GM12878 (cell line): ENCODE measurements around the gene RPP30. TPM values are rescaled to one million over a fixed set of nuclear protein-coding genes. Genes with fewer than 3 reads are reported as not detected.

ENCODE experiments used
- ATAC-seq: fragments of 200-7000 bp; cut with Tn5 transposase; 3 replicates; pipeline ENCODE4 v1.9.1; 2020; ENCODE audit warnings: mild to moderate bottlenecking, moderate library complexity
- BruUV-seq: library from RNA; stranded (reverse); fragments of 400-500 nt; replicated peaks from 2 replicates; lab custom pipeline; 2021; lab: Mats Ljungman, UMichigan
- CTCF ChIA-PET: fragments of 300-600 bp; sonication (Branson Sonifier 250); formaldehyde crosslinking; extraction: SDS; loops from one replicate; lab custom pipeline; 2021; ENCODE audit warnings: inconsistent platforms; lab: Yijun Ruan, JAX
- POLR2A ChIA-PET: fragments of 350-600 bp; formaldehyde crosslinking; extraction: SDS; loops from one replicate; lab custom pipeline; 2021; ENCODE audit warnings: inconsistent platforms; lab: Charles Lee
- RAD21 ChIA-PET: fragments of 300-600 bp; sonication (Branson Sonifier 250); formaldehyde crosslinking; loops from one replicate; lab custom pipeline; 2023; ENCODE audit warnings: antibody characterized with exemption; ENCODE audit not compliant: unreplicated experiment; lab: Charles Lee
- SMC1A ChIA-PET: fragments of 300-600 bp; sonication (Branson Sonifier 250); formaldehyde crosslinking; loops from one replicate; lab custom pipeline; 2023; ENCODE audit not compliant: unreplicated experiment, uncharacterized antibody; lab: Charles Lee
- DNase-seq: peaks from one replicate; pipeline ENCODE4 v3.0.0-alpha.2; 2011; ENCODE audit warnings: low read depth, low spot score
- FAIRE-seq: peaks from 3 replicates; lab custom pipeline; 2011; peaks lifted over from hg19 to GRCh38; lab: Jason Lieb, UNC
- H2AFZ ChIP-seq: 2 replicates; pipeline ENCODE4 v1.6.0; 2011; ENCODE audit warnings: low read depth, low read length, control low read depth; ENCODE audit not compliant: control insufficient read depth
- H3K27ac ChIP-seq: 2 replicates; pipeline ENCODE4 v1.5.1; 2011; ENCODE audit warnings: control low read depth; ENCODE audit not compliant: control insufficient read depth, insufficient read depth
- H3K27me3 ChIP-seq, 2 experiments: replicated peaks in 1 of 2; 2 replicates each; pipeline versions ENCODE4 v1.6.0 to v1.6.1; 2011; ENCODE audit warnings: low read length in 1 of 2; ENCODE audit not compliant: control insufficient read depth in 2 of 2, insufficient read depth in 2 of 2
- H3K36me3 ChIP-seq, 2 experiments: 2 replicates each; pipeline ENCODE4 v1.5.1; 2011; ENCODE audit warnings: low read length in 1 of 2; ENCODE audit not compliant: control insufficient read depth in 2 of 2, insufficient read depth in 2 of 2
- H3K4me1 ChIP-seq: 2 replicates; pipeline ENCODE4 v1.6.1; 2011; ENCODE audit warnings: mild to moderate bottlenecking, low read length, moderate library complexity, mixed read lengths; ENCODE audit not compliant: control insufficient read depth, insufficient read depth
- H3K4me2 ChIP-seq: 2 replicates; pipeline ENCODE4 v1.6.0; 2011; ENCODE audit warnings: control low read depth; ENCODE audit not compliant: control insufficient read depth, insufficient read depth
- H3K4me3 ChIP-seq: fragments of 200-600 bp; sonication (generic); 2 replicates; pipeline ENCODE4 v1.5.1; 2016
- H3K79me2 ChIP-seq: 2 replicates; pipeline ENCODE4 v1.6.0; 2011; ENCODE audit warnings: low read length; ENCODE audit not compliant: control insufficient read depth, insufficient read depth
- H3K9ac ChIP-seq: 2 replicates; pipeline ENCODE4 v1.8.0; 2011; ENCODE audit warnings: low read length, control low read depth, mixed read lengths; ENCODE audit not compliant: control insufficient read depth, insufficient read depth
- H3K9me3 ChIP-seq: replicated peaks from 3 replicates; pipeline ENCODE4 v1.5.1; 2011; ENCODE audit warnings: mild to moderate bottlenecking, low read length; ENCODE audit not compliant: control insufficient read depth, insufficient read depth
- H4K20me1 ChIP-seq: 2 replicates; pipeline ENCODE4 v1.6.0; 2011; ENCODE audit not compliant: control insufficient read depth, insufficient read depth
- HDGF ChIP-seq: fragments of 450-650 bp; IDR thresholded peaks from 2 replicates; pipeline ENCODE4 v1.6.1; 2016; ENCODE audit warnings: antibody characterized with exemption
- MAX ChIP-seq: IDR thresholded peaks from 2 replicates; pipeline ENCODE4 v1.6.1; 2012; ENCODE audit warnings: low read depth, low read length, improper control_type of control experiment
- PAX5 ChIP-seq: IDR thresholded peaks from 2 replicates; pipeline ENCODE4 v1.6.1; 2011; ENCODE audit warnings: low read depth, low read length, borderline replicate concordance
- PML ChIP-seq: IDR thresholded peaks from 2 replicates; pipeline ENCODE4 v1.6.1; 2012; ENCODE audit warnings: low read length, inconsistent platforms
- SIX5 ChIP-seq: IDR thresholded peaks from 2 replicates; pipeline ENCODE4 v1.6.1; 2011; ENCODE audit warnings: mild to moderate bottlenecking, low read depth, low read length, moderate library complexity; ENCODE audit not compliant: severe bottlenecking
- SKIL ChIP-seq: fragments of 450-650 bp; IDR thresholded peaks from 2 replicates; pipeline ENCODE4 v1.6.1; 2017; ENCODE audit warnings: mild to moderate bottlenecking, low read depth, inconsistent platforms; ENCODE audit not compliant: poor library complexity, severe bottlenecking
- ZNF622 ChIP-seq: fragments of 450-650 bp; IDR thresholded peaks from 2 replicates; pipeline ENCODE4 v1.6.1; 2017; ENCODE audit warnings: mild to moderate bottlenecking, inconsistent platforms
- WGBS: methylation state at CpG from one replicate; pipeline ENCODE4 v1.1.6; 2016; ENCODE audit warnings: low lambda C conversion rate; ENCODE audit not compliant: insufficient replicate concordance, insufficient coverage; ENCODE audit errors: missing lambda C conversion rate; 5-methylcytosine and 5-hydroxymethylcytosine counted together
- in situ Hi-C: fragments of 300-500 bp; cut with MboI; formaldehyde crosslinking; loops from 9 replicates; pipeline ENCODE4 v1.14.3; 2018; ENCODE audit warnings: mixed read lengths
- intact Hi-C: fragments of 100-400 bp; cut with micrococcal nuclease; formaldehyde crosslinking; loops from one replicate; pipeline ENCODE4 v1.14.2; 2022; ENCODE audit not compliant: unreplicated experiment
- polyA plus RNA-seq, 11 experiments: library from polyadenylated mRNA; depleted of rRNA in 4 of 11; unstranded in 6 of 11; stranded (reverse) in 5 of 11; fragments of >200 nt; fragmentation: Nextera tagmentation in 4 of 11; fragmentation: Illumina TruSeq in 1 of 11; extraction: Ambion mirVana in 4 of 11; extraction: Trizol in 1 of 11; gene quantifications; 1 replicate in 1 of 11; 2 replicates in 10 of 11; pipeline versions ENCODE4 v1.2.1 to v1.2.3, GENCODE V29; 2011 to 2016; ENCODE audit warnings: inconsistent platforms in 2 of 11, missing spikeins in 2 of 11, low read depth in 1 of 11
- total RNA-seq, 4 experiments: library from RNA; depleted of rRNA in 3 of 4; stranded (reverse); fragments of >200 nt in 3 of 4; fragmentation: Illumina TruSeq in 1 of 4; extraction: Trizol in 1 of 4; gene quantifications; 2 replicates each; pipeline versions ENCODE4 v1.2.1 to v1.2.3, GENCODE V29; 2013 to 2021
- TF ChIP-seq, protein P1 (sequence below): IDR thresholded peaks from 2 replicates; pipeline ENCODE4 v1.6.1; 2011; ENCODE audit warnings: low read depth, mild to moderate bottlenecking, low read length, moderate library complexity, borderline replicate concordance; ENCODE audit errors: extremely low read depth

Gene RPP30
- total and polyA plus RNA-seq, 10 of the 15 experiments (the other 5 are each of a cell fraction or from before 2014, with no cell fraction given), result 48.0 to 208 (median 72.6) TPM

DNA sequence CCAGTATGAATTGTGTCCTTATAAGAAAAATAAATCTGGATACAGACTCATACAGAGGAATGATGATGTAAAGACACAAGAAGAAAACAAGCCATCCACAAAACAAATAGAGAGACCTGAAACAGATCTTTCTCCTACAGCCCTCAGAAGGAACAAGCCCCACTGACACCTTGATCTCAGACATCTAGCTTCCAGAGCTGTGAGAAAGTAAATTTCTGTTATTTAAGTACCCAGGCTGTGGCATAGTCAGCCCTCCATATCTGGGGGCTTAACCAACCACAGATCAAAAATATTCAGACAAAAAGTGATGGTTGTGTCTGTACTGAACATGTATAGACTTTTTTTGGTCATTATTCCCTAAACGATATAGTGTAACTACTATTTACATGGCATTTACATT, 73.0 kb downstream of the RPP30 start:
- Histone ChIP-seq H3K79me2 (no peaks in the 10 kb centered on the region), H3K9me3 (no peaks in the 10 kb centered on the region; the same call in 1 of the 3 replicates), H3K9ac (no peak overlapping the region), H3K36me3 (no peaks in the 10 kb centered on the region), H4K20me1 (no peaks in the 10 kb centered on the region), H3K4me1 (peaks cover 10% of the 10 kb centered on the region), H3K27ac (no peak overlapping the region), H2AFZ (no peak overlapping the region), H3K4me2 (no peak overlapping the region), H3K27me3 (no peaks in the 10 kb centered on the region), H3K4me3 (no peak overlapping the region)
- 0% methylated on average over 1 of the region's 1 CpG for WGBS
- POLR2A ChIA-PET, result interaction anchor here (0.5 kb wide), 1 partner anchor 502 kb away, joined by 4 read pairs; no protein-coding TSS in a partner anchor
- no peak for ATAC-seq
- DNase-seq, result no peak
- intact Hi-C loops (no loop called here), in situ Hi-C loops (no loop called here)
- TF ChIP-seq, protein P1, sequence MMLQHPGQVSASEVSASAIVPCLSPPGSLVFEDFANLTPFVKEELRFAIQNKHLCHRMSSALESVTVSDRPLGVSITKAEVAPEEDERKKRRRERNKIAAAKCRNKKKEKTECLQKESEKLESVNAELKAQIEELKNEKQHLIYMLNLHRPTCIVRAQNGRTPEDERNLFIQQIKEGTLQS, result no peak
- TF ChIP-seq HDGF (no peak), PAX5 (no peak), SKIL (no peak), PML (no peak), SIX5 (no peak), ZNF622 (no peak), MAX (no peak)
- RAD21 ChIA-PET, result no interaction called here
- SMC1A ChIA-PET, result interaction anchor here (1.0 to 2.1 kb wide), 3 partner anchors 17 to 25 kb away, joined by 3 to 5 read pairs (median 4); no protein-coding TSS in a partner anchor
- no TSS peak for BruUV-seq
- FAIRE-seq, result no peak
- CTCF ChIA-PET, result no interaction called here
